Pancreas (tissue), 10 donors: Measurements from ENCODE around the gene EXOC6. TPM values are rescaled to one million over a fixed set of nuclear protein-coding genes. Genes with fewer than 3 reads are reported as not detected.

Source experiments
- ATAC-seq, 4 donors: fragments of 200-7000 bp; cut with Tn5 transposase; one replicate each; pipeline versions ENCODE4 v1.8.0 to v1.9.1; 2020; ENCODE audit warnings: mild to moderate bottlenecking in 4 of 4, moderate library complexity in 4 of 4
- DNase-seq, 6 donors: peaks; one replicate each; pipeline ENCODE4 v3.0.0-alpha.2; 2020
- FAIRE-seq: peaks from 2 replicates; lab custom pipeline; 2012; peaks lifted over from hg19 to GRCh38; lab: Jason Lieb, UNC
- H3K27ac ChIP-seq, 4 donors: fragments of 200-600 bp; sonication (generic); 1 replicate in 3 of 4; 2 replicates in 1 of 4; pipeline versions ENCODE4 v1.5.0 to v1.8.0; 2020
- H3K27me3 ChIP-seq, 4 donors: fragments of 200-600 bp; one replicate each; pipeline ENCODE4 v1.8.0; 2021
- H3K36me3 ChIP-seq, 3 donors: fragments of 200-600 bp; sonication (generic) in 1 of 3; one replicate each; pipeline versions ENCODE4 v1.5.0 to v1.8.0; 2020 to 2021
- H3K4me1 ChIP-seq, 3 donors: fragments of 200-600 bp; one replicate each; pipeline ENCODE4 v1.8.0; 2021
- H3K4me3 ChIP-seq, 4 donors: fragments of 200-600 bp; sonication (generic) in 2 of 4; one replicate each; pipeline versions ENCODE4 v1.5.0 to v1.8.0; 2020 to 2021
- H3K9me3 ChIP-seq, 4 donors: fragments of 200-600 bp; one replicate each; pipeline ENCODE4 v1.8.0; 2021
- WGBS, 2 donors: extraction: QIAGEN DNeasy Blood & Tissue Kit; methylation state at CpG; one replicate each; pipeline ENCODE4 v1.1.7; 2013; 5-methylcytosine and 5-hydroxymethylcytosine counted together
- intact Hi-C, 3 donors: fragments of 100-400 bp; cut with DNase I; formaldehyde crosslinking; loops; one replicate each; pipeline versions ENCODE4 v1.11.1 to v1.14.2; 2022
- polyA plus RNA-seq, 2 donors: library from polyadenylated mRNA; stranded (reverse); fragments of 200-250 nt; gene quantifications; one replicate each; pipeline ENCODE4 v1.2.3, GENCODE V29; 2013
- total RNA-seq, 6 donors: library from RNA; stranded (reverse); fragmentation: NEBNext Ultra II Directional in 4 of 6; extraction: Animal tissue kit (Norgen Biotek cat#: 25700) in 4 of 6; gene quantifications; one replicate each; pipeline versions ENCODE4 v1.2.1 to v1.2.4, GENCODE V29; 2021 to 2023
- TF ChIP-seq, protein P1 (sequence below), 4 donors: fragments of 200-600 bp; sonication (generic) in 3 of 4; IDR thresholded peaks; one replicate each; pipeline versions ENCODE4 v1.5.0 to v1.8.0; 2021; ENCODE audit warnings: antibody characterized with exemption in 4 of 4
- donor health status: healthy with polysubstance abuse.
- donor health status: DM: no; HTN: no; CAD: no; lungs with moderate emphysema.
- donor health status: DM: no; HTN: no; CAD: no.
- donor health status: control.
- donor health status: control.
- donor health status: Bipolar disorder and iron deficiency.
- donor health status: DM: yes; HTN: yes; CAD: no.
- donor health status: DM: no; HTN: no; CAD: no.
- donor health status: DM: no; HTN: no; CAD: no.
- donor health status: DM: yes; HTN: yes; CAD: no.

The EXOC6 gene, protein sequence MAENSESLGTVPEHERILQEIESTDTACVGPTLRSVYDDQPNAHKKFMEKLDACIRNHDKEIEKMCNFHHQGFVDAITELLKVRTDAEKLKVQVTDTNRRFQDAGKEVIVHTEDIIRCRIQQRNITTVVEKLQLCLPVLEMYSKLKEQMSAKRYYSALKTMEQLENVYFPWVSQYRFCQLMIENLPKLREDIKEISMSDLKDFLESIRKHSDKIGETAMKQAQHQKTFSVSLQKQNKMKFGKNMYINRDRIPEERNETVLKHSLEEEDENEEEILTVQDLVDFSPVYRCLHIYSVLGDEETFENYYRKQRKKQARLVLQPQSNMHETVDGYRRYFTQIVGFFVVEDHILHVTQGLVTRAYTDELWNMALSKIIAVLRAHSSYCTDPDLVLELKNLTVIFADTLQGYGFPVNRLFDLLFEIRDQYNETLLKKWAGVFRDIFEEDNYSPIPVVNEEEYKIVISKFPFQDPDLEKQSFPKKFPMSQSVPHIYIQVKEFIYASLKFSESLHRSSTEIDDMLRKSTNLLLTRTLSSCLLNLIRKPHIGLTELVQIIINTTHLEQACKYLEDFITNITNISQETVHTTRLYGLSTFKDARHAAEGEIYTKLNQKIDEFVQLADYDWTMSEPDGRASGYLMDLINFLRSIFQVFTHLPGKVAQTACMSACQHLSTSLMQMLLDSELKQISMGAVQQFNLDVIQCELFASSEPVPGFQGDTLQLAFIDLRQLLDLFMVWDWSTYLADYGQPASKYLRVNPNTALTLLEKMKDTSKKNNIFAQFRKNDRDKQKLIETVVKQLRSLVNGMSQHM
- total RNA-seq (10 to 100 TPM in 1 of 6 donors, 1 to 10 TPM in 5; 4.2 to 10.3 (median 7.7) TPM), polyA plus RNA-seq (1 to 10 TPM; 5.0 to 7.2 TPM)

DNA sequence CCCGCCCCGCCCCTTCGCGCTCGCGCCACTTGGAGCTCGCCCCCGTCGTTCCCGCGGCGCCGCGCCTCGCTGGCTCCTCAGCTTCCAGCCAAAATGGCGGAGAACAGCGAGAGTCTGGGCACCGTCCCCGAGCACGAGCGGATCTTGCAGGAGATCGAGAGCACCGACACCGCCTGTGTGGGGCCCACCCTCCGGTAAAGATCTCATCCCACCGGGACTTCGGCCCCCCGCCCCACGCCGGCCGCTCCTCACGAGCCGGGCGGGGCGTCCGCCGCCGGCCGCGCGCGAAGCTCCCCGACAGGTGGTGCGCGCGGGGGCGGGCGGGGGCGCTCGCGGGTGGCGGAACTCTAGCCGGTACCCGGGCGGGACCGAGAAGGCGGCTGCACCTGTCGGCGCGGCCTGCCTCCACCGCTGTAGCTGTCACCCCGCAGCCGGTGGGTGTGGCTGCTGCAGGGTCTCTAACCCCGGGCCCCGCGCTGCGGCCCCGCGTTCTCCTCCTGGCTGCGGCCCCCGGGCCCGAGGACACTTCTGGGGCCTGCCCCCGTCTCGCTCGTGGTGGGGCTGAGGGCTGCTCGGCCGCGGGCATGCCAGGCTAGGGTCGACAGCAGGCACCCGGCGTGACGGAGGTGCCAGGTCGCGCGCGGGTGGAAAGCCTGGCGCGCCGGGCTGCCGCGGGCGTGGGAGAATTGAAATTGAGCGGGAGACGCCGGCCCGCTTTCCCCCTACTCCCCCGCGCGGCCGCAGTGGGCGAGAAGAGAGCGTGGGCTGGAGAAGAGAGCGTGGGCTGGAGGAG lies at the start of gene EXOC6:
Gene EXOC6 (plus strand): TSS at position 80 of the 793 bp plus-strand sequence. CDS start 14 bp downstream, at position 94.
- Histone ChIP-seq H3K27me3 (no peaks in the 10 kb centered on the region), H3K4me1 (peaks cover 0 to 11% (median 4%) of the 10 kb centered on the region in 3 donors), H3K4me3 (peak within 1 kb of the TSS; percentile 80 to 99 (median 91)), H3K27ac (peak within 1 kb of the TSS; percentile 46 to 91 (median 87)), H3K9me3 (no peaks in the 10 kb centered on the region), H3K36me3 (no peaks in the 10 kb centered on the region)
- TF ChIP-seq, protein P1, sequence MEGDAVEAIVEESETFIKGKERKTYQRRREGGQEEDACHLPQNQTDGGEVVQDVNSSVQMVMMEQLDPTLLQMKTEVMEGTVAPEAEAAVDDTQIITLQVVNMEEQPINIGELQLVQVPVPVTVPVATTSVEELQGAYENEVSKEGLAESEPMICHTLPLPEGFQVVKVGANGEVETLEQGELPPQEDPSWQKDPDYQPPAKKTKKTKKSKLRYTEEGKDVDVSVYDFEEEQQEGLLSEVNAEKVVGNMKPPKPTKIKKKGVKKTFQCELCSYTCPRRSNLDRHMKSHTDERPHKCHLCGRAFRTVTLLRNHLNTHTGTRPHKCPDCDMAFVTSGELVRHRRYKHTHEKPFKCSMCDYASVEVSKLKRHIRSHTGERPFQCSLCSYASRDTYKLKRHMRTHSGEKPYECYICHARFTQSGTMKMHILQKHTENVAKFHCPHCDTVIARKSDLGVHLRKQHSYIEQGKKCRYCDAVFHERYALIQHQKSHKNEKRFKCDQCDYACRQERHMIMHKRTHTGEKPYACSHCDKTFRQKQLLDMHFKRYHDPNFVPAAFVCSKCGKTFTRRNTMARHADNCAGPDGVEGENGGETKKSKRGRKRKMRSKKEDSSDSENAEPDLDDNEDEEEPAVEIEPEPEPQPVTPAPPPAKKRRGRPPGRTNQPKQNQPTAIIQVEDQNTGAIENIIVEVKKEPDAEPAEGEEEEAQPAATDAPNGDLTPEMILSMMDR (IDR thresholded peaks at IDR 0.05) = no peak
- WGBS, 2 donors = 1% methylated on average over 75 to 103 of the region's 103 CpGs
- ATAC-seq (peak; percentile 91 to 95 (median 94)), DNase-seq (peak; percentile 81 to 93 (median 88)), FAIRE-seq (no peak)
- intact Hi-C loops = no loop called here

DNA sequence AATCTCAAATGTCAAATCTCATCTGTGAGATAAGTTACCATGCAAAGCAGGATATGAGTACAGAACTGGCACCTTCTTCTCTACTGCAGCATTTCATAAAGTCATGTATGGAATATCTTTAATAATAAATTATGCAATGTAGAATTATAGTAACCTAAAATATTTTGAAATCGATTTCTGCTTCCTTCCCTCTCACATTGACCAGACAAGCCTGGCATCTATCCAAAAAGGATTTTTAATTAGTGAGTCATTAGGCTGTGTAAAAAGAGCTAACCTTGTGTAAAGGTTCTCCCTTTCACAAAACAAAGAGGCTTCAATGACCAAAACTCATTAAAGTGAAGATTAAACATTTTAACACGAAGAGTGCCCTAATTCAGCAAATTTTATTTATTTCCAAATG lies 48.8 kb upstream of the EXOC6 start:
- intact Hi-C loops = no loop called here
- WGBS, 2 donors = 22 to 29% methylated on average over 2 of the region's 2 CpGs
- TF ChIP-seq, protein P1 (IDR thresholded peaks at IDR 0.05) = no peak
- ATAC-seq (peak in 1 of 4 donors; percentile 27), FAIRE-seq (no peak), DNase-seq (no peak)
- no peaks in the 10 kb centered on the region for H3K27me3 ChIP-seq
- H3K27ac ChIP-seq = peak overlapping the region in 1 of 4 donors; percentile 6
- H3K9me3 ChIP-seq = no peaks in the 10 kb centered on the region
- no peak overlapping the region for H3K4me3 ChIP-seq
- no peaks in the 10 kb centered on the region for H3K4me1 ChIP-seq
- no peaks in the 10 kb centered on the region for H3K36me3 ChIP-seq

DNA sequence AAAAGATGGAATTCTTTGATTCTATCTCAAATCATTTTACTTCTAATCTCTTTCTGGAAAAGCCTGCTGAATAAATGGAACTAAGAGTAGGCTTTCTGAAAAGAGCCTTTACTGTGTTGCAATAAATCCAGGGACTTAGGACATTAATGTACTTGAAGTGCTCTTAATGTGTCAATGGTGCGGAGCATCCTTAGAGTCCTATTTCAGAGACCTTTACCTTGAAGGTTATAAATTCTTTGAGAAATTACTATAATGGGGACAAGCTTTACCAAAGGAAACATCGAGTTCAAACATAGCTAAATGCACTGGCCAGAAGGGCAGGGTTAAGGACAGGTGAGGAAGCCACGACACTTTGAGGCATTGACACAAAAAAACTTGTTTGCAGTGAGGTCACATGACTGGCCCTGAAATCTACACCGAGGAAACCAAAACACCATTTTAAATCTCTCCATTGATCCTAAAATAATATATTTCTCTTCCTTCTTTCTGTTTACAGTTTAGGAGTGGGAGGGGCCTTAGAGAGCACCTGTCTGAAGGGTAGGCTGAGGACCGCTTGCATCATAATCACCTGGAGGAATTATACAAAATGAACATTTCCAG lies 48.1 kb upstream of the EXOC6 start:
- ATAC-seq = no peak
- H3K9me3 ChIP-seq = no peaks in the 10 kb centered on the region
- H3K4me3 ChIP-seq = no peak overlapping the region
- 50% methylated on average over 5 of the region's 5 CpGs for WGBS, 2 donors
- no peak for DNase-seq
- H3K27me3 ChIP-seq = no peaks in the 10 kb centered on the region
- H3K27ac ChIP-seq = peak overlapping the region in 1 of 4 donors; percentile 6
- no peaks in the 10 kb centered on the region for H3K4me1 ChIP-seq
- intact Hi-C loops = no loop called here
- TF ChIP-seq, protein P1 (IDR thresholded peaks at IDR 0.05) = no peak
- FAIRE-seq = no peak
- no peaks in the 10 kb centered on the region for H3K36me3 ChIP-seq

DNA sequence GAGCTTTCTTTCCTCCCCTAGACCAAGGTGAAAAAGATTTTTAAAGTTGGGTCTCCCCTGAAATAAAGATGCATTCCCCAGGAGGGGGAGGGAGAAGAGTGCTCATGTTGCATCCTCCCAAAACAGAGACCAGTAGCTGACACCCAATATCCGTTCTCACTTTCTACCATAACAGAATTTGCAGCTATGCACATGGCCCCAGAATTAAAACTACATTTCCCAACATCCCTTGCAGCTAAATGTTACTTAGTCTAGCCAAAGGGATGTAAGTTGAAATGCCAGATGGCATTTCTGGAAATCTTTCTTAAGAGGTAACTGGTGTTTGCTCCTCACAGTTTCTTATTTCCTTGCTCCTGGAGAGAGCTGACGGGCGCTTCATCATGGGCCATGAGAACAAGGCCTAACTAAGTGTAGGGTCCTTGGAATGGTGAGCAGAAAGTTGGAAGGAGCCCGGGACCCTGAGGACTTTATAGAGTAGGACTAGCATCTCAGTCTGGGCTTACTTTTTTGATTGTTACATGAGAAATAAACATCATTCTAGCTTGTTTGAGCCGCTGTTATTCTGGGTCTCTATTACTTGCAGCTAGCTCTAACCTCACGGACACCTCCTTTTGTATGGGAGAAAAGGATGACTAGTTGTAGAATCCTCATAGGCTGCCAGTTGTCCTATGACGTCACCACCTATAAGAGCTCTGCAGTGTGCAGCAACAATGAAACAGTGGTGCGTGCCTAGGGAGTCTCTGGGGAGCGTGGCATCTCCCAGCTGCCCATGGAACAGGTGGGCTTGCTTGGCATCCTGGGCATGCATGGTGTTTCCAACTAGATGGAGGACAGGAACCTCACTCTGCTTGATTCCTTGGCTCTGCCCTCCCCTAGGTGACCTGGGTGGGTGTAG lies 46.1 kb upstream of the EXOC6 start:
- 79 to 84% methylated on average over 9 of the region's 9 CpGs for WGBS, 2 donors
- Histone ChIP-seq H3K4me3 (no peak overlapping the region), H3K9me3 (no peaks in the 10 kb centered on the region), H3K36me3 (no peaks in the 10 kb centered on the region), H3K27me3 (no peaks in the 10 kb centered on the region), H3K27ac (no peak overlapping the region), H3K4me1 (no peaks in the 10 kb centered on the region)
- DNase-seq (no peak), FAIRE-seq (no peak), ATAC-seq (no peak)
- TF ChIP-seq, protein P1 (IDR thresholded peaks at IDR 0.05) = no peak
- intact Hi-C loops = no loop called here
